Measurements from ENCODE around the gene SLAMF8.

GRCh38 chr1:159872891-159873290 is 46.2 kb downstream of the SLAMF8 start:
- no peak for TF ChIP-seq CTCF (IDR thresholded peaks at IDR 0.05; ENCODE audit: low read depth, low read length, missing input control)
- TF ChIP-seq YY1 (IDR thresholded peaks at IDR 0.05), result no peak
- TF ChIP-seq REST (IDR thresholded peaks at IDR 0.05), result no peak
- TF ChIP-seq NR2F2 (IDR thresholded peaks at IDR 0.05), result no peak
- TF ChIP-seq RAD21 (IDR thresholded peaks at IDR 0.05), result no peak
- no peak for TF ChIP-seq JUND (IDR thresholded peaks at IDR 0.05)
- no peak for TF ChIP-seq MAX (IDR thresholded peaks at IDR 0.05)
- TF ChIP-seq SP1 (IDR thresholded peaks at IDR 0.05), result no peak
